ENCODE measurements around the gene DGKG. TPM values are rescaled to one million over a fixed set of nuclear protein-coding genes. Genes with fewer than 3 reads are reported as not detected.
A peak's percentile ranks its signal among the peaks of the same experiment; 100 is the strongest.

The DGKG gene
- total RNA-seq, 3 donors from 2014 or later, result 0.80 to 6.7 (median 0.96) TPM

DNA sequence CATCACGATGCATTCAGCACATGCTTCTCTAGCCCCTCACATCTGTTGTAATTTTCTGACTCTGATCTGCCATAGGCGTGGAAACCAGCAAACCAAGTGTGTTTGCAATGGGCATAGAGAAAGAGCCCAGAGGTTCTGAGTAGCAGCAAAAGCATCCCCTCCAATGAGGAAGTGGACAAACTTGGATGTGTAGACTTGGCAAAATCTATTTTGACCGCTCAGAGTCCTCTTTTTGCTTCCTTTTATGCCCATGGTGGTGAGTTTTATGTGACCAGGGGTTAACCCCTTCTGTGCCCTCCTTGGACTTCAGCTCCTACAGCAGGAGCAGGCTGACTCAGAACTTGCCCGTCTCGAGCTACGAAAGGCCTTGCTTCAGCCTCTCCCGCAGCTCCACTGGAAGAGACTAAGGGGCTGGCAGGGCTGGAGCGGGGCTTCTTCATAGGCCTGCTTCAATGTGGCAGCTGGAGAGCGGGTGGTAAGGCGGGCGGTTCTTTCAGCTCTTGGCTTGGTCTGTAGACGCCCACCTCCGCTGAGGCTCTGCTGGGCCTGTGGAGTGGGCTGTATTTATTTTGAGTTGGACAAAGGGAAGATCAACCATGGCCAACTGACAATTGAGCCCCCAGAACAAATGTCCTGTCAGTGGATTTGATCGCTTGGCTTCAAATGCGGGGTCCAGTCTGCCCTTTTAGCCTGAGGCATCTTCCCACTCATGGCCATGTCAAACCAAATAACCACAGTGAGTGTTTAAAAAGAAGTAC lies 246.6 kb downstream of the DGKG start:
- Histone ChIP-seq H3K4me3 (no peak overlapping the region), H3K9me3 (no peaks in the 10 kb centered on the region), H3K36me3 (ENCODE audit: low read depth) (no peaks in the 10 kb centered on the region), H3K4me1 (ENCODE audit: low read depth) (peaks cover 3% of the 10 kb centered on the region)
- intact Hi-C loops (cut with DNase I, micrococcal nuclease), result no loop called here
- no peak for TF ChIP-seq CTCF (IDR thresholded peaks at IDR 0.05)
- ATAC-seq, result no peak
- DNase-seq, result no peak

- Histone ChIP-seq H3K9me3 (no peaks in the 10 kb centered on the region), H3K4me1 (ENCODE audit: low read depth) (peaks cover 30% of the 10 kb centered on the region), H3K4me3 (no peak overlapping the region), H3K36me3 (ENCODE audit: low read depth) (peaks cover 6% of the 10 kb centered on the region)
- TF ChIP-seq CTCF (IDR thresholded peaks at IDR 0.05), result no peak
- intact Hi-C loops (cut with DNase I, micrococcal nuclease), result no loop called here
- no peak for ATAC-seq
- DNase-seq, result no peak
Measured at GRCh38 chr3:186110975-186111974, 250.8 kb downstream of the DGKG start.

- intact Hi-C loops (cut with DNase I, micrococcal nuclease), result no loop called here
- DNase-seq, result peak in 2 of 3 donors; percentile 40 to 58
- H3K4me1 ChIP-seq (ENCODE audit: low read depth), result peaks cover 30% of the 10 kb centered on the region
- no peak for ATAC-seq
- peak overlapping the region; percentile 32 for H3K4me3 ChIP-seq
- no peak for TF ChIP-seq CTCF (IDR thresholded peaks at IDR 0.05)
- H3K9me3 ChIP-seq, result no peaks in the 10 kb centered on the region
- H3K36me3 ChIP-seq (ENCODE audit: low read depth), result peaks cover 6% of the 10 kb centered on the region
Measured at GRCh38 chr3:186109897-186110803, 251.9 kb downstream of the DGKG start.

- peak; percentile 97 to 98 (median 98) for DNase-seq
- Histone ChIP-seq H3K4me1 (ENCODE audit: low read depth) (peaks cover 30% of the 10 kb centered on the region), H3K4me3 (peak within 1 kb of the TSS; percentile 32), H3K9me3 (no peaks in the 10 kb centered on the region), H3K36me3 (ENCODE audit: low read depth) (peaks cover 6% of the 10 kb centered on the region)
- no peak for TF ChIP-seq CTCF (IDR thresholded peaks at IDR 0.05)
- peak; percentile 96 for ATAC-seq
- intact Hi-C loops (cut with DNase I, micrococcal nuclease), result no loop called here
Measured at GRCh38 chr3:186108941-186109865, 252.8 kb downstream of the DGKG start, which contains the start of gene ETV5. Gene ETV5 (minus strand): TSS chr3:186109089. CDS start chr3:186105868, 3,221 bp downstream.
